Brain microvascular endothelial cell (primary cell): ENCODE results near the gene PDZK1.
"Not testable (repeated sequence)": the region's sequence is repeated elsewhere in the genome, so short reads cannot be mapped to it uniquely, and the experiment has no call there.

Experiments
- DNase-seq: peaks from one replicate; pipeline ENCODE4 v3.0.0-alpha.2; 2020
- H3K27ac ChIP-seq: fragments of 250-450 bp; sonication (Bioruptor Pico); 2 replicates; pipeline ENCODE4 v1.5.1; 2020; ENCODE audit warnings: mild to moderate bottlenecking, moderate library complexity
- H3K27me3 ChIP-seq: fragments of 250-450 bp; sonication (Bioruptor Pico); replicated peaks from 2 replicates; pipeline ENCODE4 v1.5.1; 2020; ENCODE audit warnings: mild to moderate bottlenecking
- H3K36me3 ChIP-seq: fragments of 250-450 bp; sonication (Bioruptor Pico); replicated peaks from 2 replicates; pipeline ENCODE4 v1.5.1; 2020; ENCODE audit warnings: mild to moderate bottlenecking
- H3K4me3 ChIP-seq: 2 replicates; pipeline ENCODE4 v1.5.1; 2011; ENCODE audit warnings: low read depth, mild to moderate bottlenecking, control low read depth, low read length, moderate library complexity
- CTCF ChIP-seq: IDR thresholded peaks from 2 replicates; pipeline ENCODE4 v1.5.1; 2011; ENCODE audit warnings: low read depth, mild to moderate bottlenecking, moderate library complexity, low read length, control low read depth, inconsistent platforms; ENCODE audit errors: missing control alignments
- in situ Hi-C: cut with HindIII; loops from 2 replicates; pipeline ENCODE4 v1.10.0; 2017; ENCODE audit warnings: low sequenced_read_pairs, low pct_ligation_motif_present

The PDZK1 gene

GRCh38 chr1:145720878-145721671 lies 13.9 kb upstream of the PDZK1 start:
- Histone ChIP-seq H3K27ac (no peak overlapping the region), H3K27me3 (no peaks in the 10 kb centered on the region), H3K4me3 (peak overlapping the region; percentile 57), H3K36me3 (no peaks in the 10 kb centered on the region)
- in situ Hi-C loops: no loop called here
- DNase-seq: peak; percentile 38
- peak; percentile 89 for TF ChIP-seq CTCF

- no peak overlapping the region for H3K27ac ChIP-seq
- H3K36me3 ChIP-seq: no peaks in the 10 kb centered on the region
- no peaks in the 10 kb centered on the region for H3K27me3 ChIP-seq
- H3K4me3 ChIP-seq: peak overlapping the region; percentile 57
- no peak for TF ChIP-seq CTCF
- in situ Hi-C loops: no loop called here
- peak; percentile 56 for DNase-seq
Measured at GRCh38 chr1:145720556-145720877, 13.3 kb upstream of the PDZK1 start.

GRCh38 chr1:145719230-145720079 lies 12.3 kb upstream of the PDZK1 start, which contains the start of gene CD160:
TSS of gene CD160 (plus strand) at chr1:145719499. CDS start at chr1:145728328, 8,829 bp downstream.
- Histone ChIP-seq H3K4me3 (no peak within 1 kb of the TSS), H3K27ac (no peak within 1 kb of the TSS), H3K27me3 (no peaks in the 10 kb centered on the region), H3K36me3 (no peaks in the 10 kb centered on the region)
- no peak for TF ChIP-seq CTCF
- DNase-seq: no peak
- in situ Hi-C loops: no loop called here

- in situ Hi-C loops, H3K27me3 ChIP-seq, H3K27ac ChIP-seq, H3K36me3 ChIP-seq, H3K4me3 ChIP-seq, DNase-seq: not testable (repeated sequence)
Measured at GRCh38 chr1:145718465-145718864, 11.3 kb upstream of the PDZK1 start.

GRCh38 chr1:145717833-145718232 lies 10.7 kb upstream of the PDZK1 start:
- H3K36me3 ChIP-seq: no peaks in the 10 kb centered on the region
- no peak overlapping the region for H3K27ac ChIP-seq
- no peak for DNase-seq
- no peaks in the 10 kb centered on the region for H3K27me3 ChIP-seq
- H3K4me3 ChIP-seq: no peak overlapping the region
- in situ Hi-C loops: no loop called here
- no peak for TF ChIP-seq CTCF

GRCh38 chr1:145716641-145717345 lies 9.6 kb upstream of the PDZK1 start:
- in situ Hi-C loops: no loop called here
- H3K27ac ChIP-seq: no peak overlapping the region

More at GRCh38 chr1:145716641-145717345, 9.6 kb upstream of the PDZK1 start:
- H3K27me3 ChIP-seq: no peaks in the 10 kb centered on the region
- H3K36me3 ChIP-seq: no peaks in the 10 kb centered on the region
- no peak for DNase-seq
- H3K4me3 ChIP-seq: no peak overlapping the region
- TF ChIP-seq CTCF: no peak
